Ishikawa (cell line): ENCODE data around the gene TNFAIP2.
A peak's percentile ranks its signal among the peaks of the same experiment; 100 is the strongest.

Experiments
- CEBPB ChIP-seq: IDR thresholded peaks from 2 replicates; pipeline ENCODE4 v1.6.1; 2012
- CREB1 ChIP-seq: IDR thresholded peaks from 2 replicates; pipeline ENCODE4 v1.6.1; 2012; ENCODE audit warnings: low read depth
- EGR1 ChIP-seq: IDR thresholded peaks from 2 replicates; pipeline ENCODE4 v1.6.1; 2012
- EP300 ChIP-seq: IDR thresholded peaks from 2 replicates; pipeline ENCODE4 v1.6.1; 2012; ENCODE audit warnings: borderline replicate concordance
- FOXM1 ChIP-seq: IDR thresholded peaks from 2 replicates; pipeline ENCODE4 v1.6.1; 2012; ENCODE audit warnings: low read depth, borderline replicate concordance
- NFIC ChIP-seq: IDR thresholded peaks from 2 replicates; pipeline ENCODE4 v1.6.1; 2012
- RAD21 ChIP-seq: IDR thresholded peaks from 2 replicates; pipeline ENCODE4 v1.6.1; 2012; ENCODE audit warnings: low read depth
- TAF1 ChIP-seq: IDR thresholded peaks from 2 replicates; pipeline ENCODE4 v1.6.1; 2012; ENCODE audit warnings: low read depth, mild to moderate bottlenecking
- TEAD4 ChIP-seq: IDR thresholded peaks from 2 replicates; pipeline ENCODE4 v1.6.1; 2012
- YY1 ChIP-seq: IDR thresholded peaks from 2 replicates; pipeline ENCODE4 v1.6.1; 2012; ENCODE audit warnings: low read depth
- ZBTB7A ChIP-seq: IDR thresholded peaks from 2 replicates; pipeline ENCODE4 v1.6.1; 2012; ENCODE audit warnings: low read depth
- TF ChIP-seq, protein P1 (sequence below): IDR thresholded peaks from 2 replicates; pipeline ENCODE4 v1.6.1; 2012
- TF ChIP-seq, protein P2 (sequence below): IDR thresholded peaks from 2 replicates; pipeline ENCODE4 v1.6.1; 2012; ENCODE audit warnings: low read depth, mild to moderate bottlenecking
- TF ChIP-seq, protein P3 (sequence below): IDR thresholded peaks from 2 replicates; pipeline ENCODE4 v1.6.1; 2012

Gene TNFAIP2

DNA sequence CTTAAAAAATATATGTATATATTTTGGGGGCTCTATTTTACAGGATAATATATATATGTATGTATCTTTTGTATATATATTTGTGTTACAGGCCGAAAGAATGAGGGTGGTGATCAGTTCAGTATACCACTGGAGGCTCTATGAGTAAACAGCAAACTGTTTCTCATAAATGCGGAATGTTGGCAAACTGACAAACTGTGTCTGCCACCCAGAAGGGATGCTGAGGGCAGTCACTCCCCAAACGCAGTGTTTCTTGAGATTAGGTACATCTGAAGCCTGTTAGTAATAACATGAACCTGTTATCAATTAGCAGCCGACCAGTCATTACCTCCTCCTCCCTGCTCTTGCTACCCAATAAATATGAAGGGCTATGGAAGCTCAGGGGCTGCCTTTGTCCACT is 20.8 kb downstream of the TNFAIP2 start:
- TF ChIP-seq, protein P1, sequence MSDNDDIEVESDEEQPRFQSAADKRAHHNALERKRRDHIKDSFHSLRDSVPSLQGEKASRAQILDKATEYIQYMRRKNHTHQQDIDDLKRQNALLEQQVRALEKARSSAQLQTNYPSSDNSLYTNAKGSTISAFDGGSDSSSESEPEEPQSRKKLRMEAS = no peak
- TF ChIP-seq CEBPB = no peak
- TF ChIP-seq CREB1 = no peak
- no peak for TF ChIP-seq EP300
- no peak for TF ChIP-seq EGR1
- TF ChIP-seq NFIC = peak; percentile 17; the same call in 1 of the 2 replicates
- TF ChIP-seq TEAD4 = 0 out of 2 replicates have a peak, but pooled peaks have one; percentile 4
- TF ChIP-seq TAF1 = no peak
- TF ChIP-seq, protein P2, sequence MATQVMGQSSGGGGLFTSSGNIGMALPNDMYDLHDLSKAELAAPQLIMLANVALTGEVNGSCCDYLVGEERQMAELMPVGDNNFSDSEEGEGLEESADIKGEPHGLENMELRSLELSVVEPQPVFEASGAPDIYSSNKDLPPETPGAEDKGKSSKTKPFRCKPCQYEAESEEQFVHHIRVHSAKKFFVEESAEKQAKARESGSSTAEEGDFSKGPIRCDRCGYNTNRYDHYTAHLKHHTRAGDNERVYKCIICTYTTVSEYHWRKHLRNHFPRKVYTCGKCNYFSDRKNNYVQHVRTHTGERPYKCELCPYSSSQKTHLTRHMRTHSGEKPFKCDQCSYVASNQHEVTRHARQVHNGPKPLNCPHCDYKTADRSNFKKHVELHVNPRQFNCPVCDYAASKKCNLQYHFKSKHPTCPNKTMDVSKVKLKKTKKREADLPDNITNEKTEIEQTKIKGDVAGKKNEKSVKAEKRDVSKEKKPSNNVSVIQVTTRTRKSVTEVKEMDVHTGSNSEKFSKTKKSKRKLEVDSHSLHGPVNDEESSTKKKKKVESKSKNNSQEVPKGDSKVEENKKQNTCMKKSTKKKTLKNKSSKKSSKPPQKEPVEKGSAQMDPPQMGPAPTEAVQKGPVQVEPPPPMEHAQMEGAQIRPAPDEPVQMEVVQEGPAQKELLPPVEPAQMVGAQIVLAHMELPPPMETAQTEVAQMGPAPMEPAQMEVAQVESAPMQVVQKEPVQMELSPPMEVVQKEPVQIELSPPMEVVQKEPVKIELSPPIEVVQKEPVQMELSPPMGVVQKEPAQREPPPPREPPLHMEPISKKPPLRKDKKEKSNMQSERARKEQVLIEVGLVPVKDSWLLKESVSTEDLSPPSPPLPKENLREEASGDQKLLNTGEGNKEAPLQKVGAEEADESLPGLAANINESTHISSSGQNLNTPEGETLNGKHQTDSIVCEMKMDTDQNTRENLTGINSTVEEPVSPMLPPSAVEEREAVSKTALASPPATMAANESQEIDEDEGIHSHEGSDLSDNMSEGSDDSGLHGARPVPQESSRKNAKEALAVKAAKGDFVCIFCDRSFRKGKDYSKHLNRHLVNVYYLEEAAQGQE = no peak

DNA sequence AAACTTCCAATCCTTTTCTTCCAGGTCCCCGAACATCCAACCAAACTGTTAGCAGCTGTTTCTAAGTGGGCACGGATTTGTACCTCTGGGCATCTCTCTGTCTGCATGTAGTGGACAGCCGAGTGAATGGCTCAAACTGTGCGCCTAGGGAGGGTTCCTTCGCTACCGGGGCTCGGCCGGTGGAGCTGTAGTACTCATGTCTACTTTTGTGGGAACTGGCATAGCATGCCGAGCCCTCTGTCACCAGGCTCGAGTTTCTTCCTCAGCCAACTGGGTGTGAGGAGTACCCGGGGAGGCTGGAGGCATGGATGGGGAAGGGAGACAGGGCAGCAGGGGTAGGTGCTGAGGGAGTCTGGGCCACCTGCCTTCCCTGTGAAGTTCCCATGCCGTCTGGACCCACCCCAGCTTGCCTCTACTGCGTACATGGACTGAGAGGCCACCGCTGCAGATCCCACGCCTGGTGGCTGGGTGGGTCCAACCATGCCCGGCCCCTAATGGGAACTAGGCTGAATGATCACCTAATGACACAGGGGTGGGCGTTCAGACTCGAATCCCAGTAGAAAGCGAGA is 23.0 kb downstream of the TNFAIP2 start:
- TF ChIP-seq, protein P3, sequence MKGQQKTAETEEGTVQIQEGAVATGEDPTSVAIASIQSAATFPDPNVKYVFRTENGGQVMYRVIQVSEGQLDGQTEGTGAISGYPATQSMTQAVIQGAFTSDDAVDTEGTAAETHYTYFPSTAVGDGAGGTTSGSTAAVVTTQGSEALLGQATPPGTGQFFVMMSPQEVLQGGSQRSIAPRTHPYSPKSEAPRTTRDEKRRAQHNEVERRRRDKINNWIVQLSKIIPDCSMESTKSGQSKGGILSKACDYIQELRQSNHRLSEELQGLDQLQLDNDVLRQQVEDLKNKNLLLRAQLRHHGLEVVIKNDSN = no peak
- TF ChIP-seq, protein P2 = no peak
- no peak for TF ChIP-seq ZBTB7A
- TF ChIP-seq YY1 = no peak
- TF ChIP-seq CEBPB = no peak
- TF ChIP-seq, protein P1 = no peak
- no peak for TF ChIP-seq NFIC
- TF ChIP-seq RAD21 = no peak
- no peak for TF ChIP-seq FOXM1
- no peak for TF ChIP-seq TEAD4

DNA sequence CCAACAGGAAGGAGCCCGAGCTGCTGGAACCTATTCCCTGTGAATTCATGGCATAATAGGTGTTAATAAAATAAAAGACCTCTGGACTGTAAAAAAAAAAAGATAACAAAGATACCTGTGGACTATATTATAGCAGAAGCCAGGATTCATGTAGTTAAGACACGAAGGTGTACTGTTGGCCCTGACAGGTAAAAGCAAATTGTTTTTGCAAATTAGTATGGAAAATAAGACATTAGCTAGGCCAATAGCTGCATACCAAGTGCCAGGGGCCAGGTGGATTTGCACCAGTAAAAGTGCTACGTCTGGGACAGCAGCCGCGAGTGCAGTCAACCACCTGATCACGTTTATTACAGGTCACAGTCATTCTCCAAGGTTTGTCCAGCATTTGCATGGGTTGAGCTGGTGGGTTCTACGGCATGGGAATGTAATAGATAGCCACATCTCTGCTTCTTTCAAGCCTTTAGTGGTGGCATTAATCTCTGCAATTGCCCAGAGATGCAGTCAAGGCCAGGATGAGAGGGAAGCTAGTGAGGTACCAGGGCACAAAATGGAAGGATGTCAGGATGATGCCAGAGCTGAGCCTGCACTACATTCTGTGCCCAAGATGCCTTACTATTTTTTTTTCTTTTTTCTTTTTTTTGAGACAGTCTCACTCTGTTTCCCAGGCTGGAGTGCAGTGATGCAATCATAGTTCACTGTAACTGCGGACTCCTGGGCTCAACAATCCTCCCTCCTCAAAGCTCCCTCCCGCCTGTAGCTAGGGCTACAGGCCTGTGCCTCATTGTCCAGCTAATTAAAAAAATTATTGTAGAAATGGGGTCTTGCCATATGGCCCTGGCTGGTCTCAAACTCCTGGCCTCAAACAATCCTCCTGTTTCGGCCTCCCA is 26.3 kb downstream of the TNFAIP2 start:
- TF ChIP-seq CREB1 = no peak
- TF ChIP-seq CEBPB = 0 out of 2 replicates have a peak, but pooled peaks have one; percentile 7
- TF ChIP-seq, protein P1 = no peak

DNA sequence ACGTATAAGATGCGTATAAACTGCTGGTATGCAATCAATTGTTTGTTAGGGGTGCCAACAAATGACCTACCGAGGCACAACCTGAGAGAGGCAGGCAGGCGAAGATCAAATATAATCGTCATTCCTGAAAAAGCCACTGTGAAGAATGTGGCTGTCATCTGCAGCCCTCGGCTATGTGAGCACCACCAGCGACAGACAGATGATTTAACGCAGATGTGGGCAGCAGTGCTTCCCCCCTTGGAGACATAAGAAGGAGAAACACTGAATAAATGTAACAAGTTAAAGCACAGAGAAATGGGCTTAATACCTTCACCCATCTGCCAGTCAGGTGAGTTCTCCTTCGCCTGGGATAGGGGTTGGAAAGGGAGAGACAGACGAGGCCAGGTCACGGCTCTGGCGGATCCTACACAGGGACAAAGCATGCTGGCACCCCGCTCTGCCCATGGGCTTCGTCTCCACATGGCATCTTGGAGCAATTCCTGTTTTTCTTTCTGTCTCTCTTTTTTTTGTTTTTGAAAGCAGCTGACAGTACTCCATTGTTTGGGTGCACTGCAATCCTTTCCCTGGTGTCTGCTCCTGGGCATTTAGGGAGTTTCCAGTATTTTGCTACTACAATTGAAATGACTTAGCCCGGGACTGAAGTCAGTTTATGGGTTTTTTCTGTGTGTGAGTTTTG is 28.1 kb downstream of the TNFAIP2 start:
- TF ChIP-seq, protein P3 = no peak
- TF ChIP-seq CREB1 (no peak), RAD21 (no peak), TAF1 (no peak), EP300 (no peak), EGR1 (no peak)
- TF ChIP-seq, protein P2 = no peak
